Spleen (tissue), 11 donors: ENCODE measurements around the gene PAX5. TPM values are rescaled to one million over a fixed set of nuclear protein-coding genes. Genes with fewer than 3 reads are reported as not detected.

Source experiments
- DNase-seq: peaks from one replicate; pipeline ENCODE4 v3.0.0-alpha.2; 2020
- H3K27ac ChIP-seq, 8 donors: fragments of 200-600 bp; sonication (generic) in 7 of 8; 1 replicate in 4 of 8; 2 replicates in 4 of 8; pipeline versions ENCODE4 v1.5.0 to v1.8.0; 2016 to 2021; ENCODE audit warnings: inconsistent platforms in 4 of 8, mild to moderate bottlenecking in 4 of 8, moderate library complexity in 1 of 8
- H3K27me3 ChIP-seq, 7 donors: fragments of 200-600 bp; sonication (generic) in 6 of 7; replicated peaks in 1 of 7; 1 replicate in 4 of 7; 2 replicates in 3 of 7; pipeline versions ENCODE4 v1.5.0 to v1.8.0; 2016 to 2021; ENCODE audit warnings: inconsistent platforms in 3 of 7, mild to moderate bottlenecking in 1 of 7
- H3K36me3 ChIP-seq, 6 donors: fragments of 200-600 bp; sonication (generic) in 5 of 6; 1 replicate in 4 of 6; 2 replicates in 2 of 6; pipeline versions ENCODE4 v1.5.0 to v1.8.0; 2016 to 2021; ENCODE audit warnings: inconsistent platforms in 2 of 6
- H3K4me1 ChIP-seq, 6 donors: fragments of 200-600 bp; sonication (generic) in 5 of 6; 1 replicate in 3 of 6; 2 replicates in 3 of 6; pipeline versions ENCODE4 v1.5.0 to v1.8.0; 2016 to 2021; ENCODE audit warnings: inconsistent platforms in 3 of 6
- H3K4me3 ChIP-seq, 8 donors: fragments of 200-600 bp; sonication (generic) in 7 of 8; 1 replicate in 4 of 8; 2 replicates in 4 of 8; pipeline versions ENCODE4 v1.5.0 to v1.8.0; 2016 to 2021; ENCODE audit warnings: inconsistent platforms in 4 of 8, mild to moderate bottlenecking in 4 of 8, moderate library complexity in 2 of 8
- H3K9me3 ChIP-seq, 8 donors: fragments of 200-600 bp; sonication (generic) in 7 of 8; 1 replicate in 4 of 8; 2 replicates in 4 of 8; pipeline versions ENCODE4 v1.5.0 to v1.8.0; 2016 to 2021; ENCODE audit warnings: inconsistent platforms in 4 of 8
- POLR2A ChIP-seq, 3 donors: fragments of 450-650 bp; IDR thresholded peaks; one replicate each; pipeline ENCODE4 v1.5.1; 2017; ENCODE audit warnings: antibody characterized with exemption in 3 of 3, mild to moderate bottlenecking in 1 of 3
- POLR2AphosphoS5 ChIP-seq, 3 donors: sonication (generic); formaldehyde crosslinking; IDR thresholded peaks; one replicate each; pipeline ENCODE4 v1.5.1; 2017; ENCODE audit warnings: antibody characterized with exemption in 3 of 3
- WGBS, 5 donors: extraction: QIAGEN DNeasy Blood & Tissue Kit in 3 of 5; methylation state at CpG; one replicate each; pipeline versions ENCODE4 v1.1.5 to v1.1.7; 2013 to 2018; 5-methylcytosine and 5-hydroxymethylcytosine counted together
- intact Hi-C: fragments of 100-400 bp; cut with DNase I; formaldehyde crosslinking; loops from one replicate; pipeline ENCODE4 v1.15.0; 2023; ENCODE audit warnings: low total_unique reads
- polyA plus RNA-seq, 3 donors: library from polyadenylated mRNA; stranded (reverse); fragments of 200-250 nt; gene quantifications; one replicate each; pipeline ENCODE4 v1.2.1, GENCODE V29; 2013
- total RNA-seq, 7 donors: library from RNA; depleted of rRNA in 3 of 7; stranded (reverse); fragments of >200 nt in 3 of 7; fragmentation: NEBNext Ultra II Directional in 4 of 7; extraction: Animal tissue kit (Norgen Biotek cat#: 25700) in 4 of 7; gene quantifications; one replicate each; pipeline versions ENCODE4 v1.1.0 to v1.2.1, GENCODE V29; 2016 to 2021
- TF ChIP-seq, protein P1 (sequence below), 11 experiments: fragments of 200-600 bp in 7 of 11; fragments of 450-650 bp in 4 of 11; sonication (generic) in 4 of 11; IDR thresholded peaks in 8 of 11; conservative IDR thresholded peaks in 3 of 11; 1 replicate in 7 of 11; 2 replicates in 4 of 11; pipeline versions ENCODE4 v1.4.0 to v1.8.0; 2016 to 2021; ENCODE audit warnings: antibody characterized with exemption in 11 of 11, inconsistent platforms in 4 of 11, mild to moderate bottlenecking in 1 of 11
- donor health status: healthy with polysubstance abuse.
- donor health status: DM: no; HTN: no; CAD: no; lungs with moderate emphysema.
- donor health status: DM: no; HTN: no; CAD: no.
- donor health status: Bipolar disorder and iron deficiency.
- donor health status: healthy.
- donor health status: DM: no; HTN: no; CAD: no.
- donor health status: DM: yes; HTN: yes; CAD: no.

The PAX5 gene
- total and polyA plus RNA-seq, 10 donors, result 15.9 to 120 (median 53.0) TPM

DNA sequence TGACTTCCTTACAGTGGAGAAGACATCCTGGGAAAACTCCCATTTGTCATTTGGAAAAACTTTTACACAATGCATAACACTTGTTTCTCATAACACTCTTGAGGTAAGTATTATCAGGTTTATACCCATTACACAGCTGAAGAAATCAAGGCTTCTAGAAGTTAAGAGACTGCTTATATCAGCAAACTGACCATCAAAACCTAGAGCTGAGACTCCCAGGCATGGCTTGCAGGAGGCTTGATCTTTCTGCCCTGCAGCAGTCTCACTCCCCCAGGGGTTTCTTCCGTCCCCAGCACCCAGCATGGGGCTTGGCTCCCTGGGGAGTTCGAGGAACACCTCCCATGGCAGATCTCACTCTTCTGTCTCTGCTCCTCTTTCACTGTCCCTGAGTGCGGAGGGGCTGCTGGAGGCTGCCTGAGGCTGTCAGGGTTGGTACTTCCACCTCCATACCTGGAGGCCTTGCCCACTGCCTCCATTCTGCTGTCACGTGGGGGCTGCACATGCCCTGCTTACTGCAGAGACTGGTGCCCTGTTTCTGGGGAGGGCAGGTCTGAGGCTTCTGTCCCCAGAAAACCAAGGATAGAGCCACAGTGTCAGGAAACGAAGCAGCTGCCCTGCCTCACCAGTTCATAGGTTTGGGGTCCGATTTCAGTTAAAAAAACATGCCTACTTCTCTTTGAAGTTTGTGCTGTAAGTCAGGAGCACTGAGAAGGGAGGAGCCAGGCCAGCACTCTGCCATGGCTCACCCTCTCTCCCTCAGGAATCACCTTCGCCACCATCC lies 202.5 kb downstream of the PAX5 start:
- WGBS, 5 donors, result 61 to 76% (median 73%) methylated on average over 6 to 7 of the region's 7 CpGs
- H3K27me3 ChIP-seq, result no peaks in the 10 kb centered on the region
- peak; percentile 59 for DNase-seq
- no peak overlapping the region for H3K27ac ChIP-seq
- H3K9me3 ChIP-seq, result no peaks in the 10 kb centered on the region
- H3K4me1 ChIP-seq, result peaks cover 0 to 24% (median 2%) of the 10 kb centered on the region in 6 donors
- H3K4me3 ChIP-seq, result no peak overlapping the region
- no peaks in the 10 kb centered on the region for H3K36me3 ChIP-seq
- intact Hi-C loops, result no loop called here
- no peak for TF ChIP-seq POLR2A (IDR thresholded peaks at IDR 0.05)
- no peak for TF ChIP-seq POLR2AphosphoS5 (IDR thresholded peaks at IDR 0.05)

DNA sequence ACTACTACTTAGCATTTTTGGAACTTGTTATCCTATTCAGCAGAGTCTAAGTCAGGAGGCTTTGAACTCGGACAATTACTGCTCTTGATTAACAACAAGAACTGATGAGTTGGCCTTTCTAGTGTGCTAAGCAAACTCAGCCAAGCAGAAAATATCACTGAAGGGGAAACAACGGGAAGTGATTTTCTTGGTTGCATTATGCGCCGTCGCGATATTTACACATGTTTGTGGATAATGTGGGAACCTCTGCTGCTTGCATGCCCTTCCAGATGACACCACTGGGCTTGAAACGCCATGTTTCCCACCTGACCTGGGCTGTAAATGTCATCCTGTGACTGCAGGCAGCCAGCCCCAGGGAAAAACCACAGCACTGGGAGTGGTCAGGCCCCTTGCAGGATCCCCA lies 205.5 kb downstream of the PAX5 start:
- no peak for DNase-seq

DNA sequence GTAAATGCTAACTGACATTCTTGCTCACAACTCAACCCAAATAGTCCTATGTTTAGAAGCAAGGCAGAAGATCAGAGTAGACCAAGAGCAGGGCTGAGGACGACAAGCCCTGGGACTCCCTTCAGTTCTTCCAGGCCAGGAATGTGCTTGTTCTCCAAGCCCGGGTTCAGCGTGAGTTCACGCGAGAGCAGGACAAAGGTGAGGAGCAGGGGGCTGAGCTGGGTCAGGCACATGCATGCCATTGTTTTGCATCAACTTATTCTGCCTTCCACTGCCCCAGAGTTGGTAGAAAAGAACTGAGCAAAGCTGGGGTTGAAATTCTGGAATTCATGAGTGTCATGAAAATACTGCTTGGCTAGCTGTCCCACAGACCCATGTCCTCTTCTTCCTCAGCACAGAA lies 206.5 kb downstream of the PAX5 start:
- 77 to 94% (median 81%) methylated on average over 5 of the region's 5 CpGs for WGBS, 5 donors
- Histone ChIP-seq H3K9me3 (no peaks in the 10 kb centered on the region), H3K27ac (no peak overlapping the region), H3K36me3 (no peaks in the 10 kb centered on the region), H3K4me1 (no peaks in the 10 kb centered on the region), H3K27me3 (peaks cover 0 to 3% (median 0%) of the 10 kb centered on the region in 7 donors), H3K4me3 (no peak overlapping the region)
- TF ChIP-seq POLR2AphosphoS5 (IDR thresholded peaks at IDR 0.05) (no peak), POLR2A (IDR thresholded peaks at IDR 0.05) (no peak)
- TF ChIP-seq, protein P1, sequence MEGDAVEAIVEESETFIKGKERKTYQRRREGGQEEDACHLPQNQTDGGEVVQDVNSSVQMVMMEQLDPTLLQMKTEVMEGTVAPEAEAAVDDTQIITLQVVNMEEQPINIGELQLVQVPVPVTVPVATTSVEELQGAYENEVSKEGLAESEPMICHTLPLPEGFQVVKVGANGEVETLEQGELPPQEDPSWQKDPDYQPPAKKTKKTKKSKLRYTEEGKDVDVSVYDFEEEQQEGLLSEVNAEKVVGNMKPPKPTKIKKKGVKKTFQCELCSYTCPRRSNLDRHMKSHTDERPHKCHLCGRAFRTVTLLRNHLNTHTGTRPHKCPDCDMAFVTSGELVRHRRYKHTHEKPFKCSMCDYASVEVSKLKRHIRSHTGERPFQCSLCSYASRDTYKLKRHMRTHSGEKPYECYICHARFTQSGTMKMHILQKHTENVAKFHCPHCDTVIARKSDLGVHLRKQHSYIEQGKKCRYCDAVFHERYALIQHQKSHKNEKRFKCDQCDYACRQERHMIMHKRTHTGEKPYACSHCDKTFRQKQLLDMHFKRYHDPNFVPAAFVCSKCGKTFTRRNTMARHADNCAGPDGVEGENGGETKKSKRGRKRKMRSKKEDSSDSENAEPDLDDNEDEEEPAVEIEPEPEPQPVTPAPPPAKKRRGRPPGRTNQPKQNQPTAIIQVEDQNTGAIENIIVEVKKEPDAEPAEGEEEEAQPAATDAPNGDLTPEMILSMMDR (IDR thresholded peaks at IDR 0.05 in 8 of 11, conservative IDR thresholded peaks at IDR 0.05 in 3 of 11), result no peak
- intact Hi-C loops, result no loop called here
- peak; percentile 40 for DNase-seq

More for the DNA sequence above, 205.5 kb downstream of the PAX5 start:
- H3K9me3 ChIP-seq, result no peaks in the 10 kb centered on the region
- intact Hi-C loops, result no loop called here
- no peak overlapping the region for H3K27ac ChIP-seq
- TF ChIP-seq POLR2A (IDR thresholded peaks at IDR 0.05), result no peak
- no peak for TF ChIP-seq POLR2AphosphoS5 (IDR thresholded peaks at IDR 0.05)
- TF ChIP-seq, protein P1 (IDR thresholded peaks at IDR 0.05 in 8 of 11, conservative IDR thresholded peaks at IDR 0.05 in 3 of 11), result no peak
- peaks cover 0 to 3% (median 0%) of the 10 kb centered on the region in 7 donors for H3K27me3 ChIP-seq
- no peak overlapping the region for H3K4me3 ChIP-seq
- H3K4me1 ChIP-seq, result peaks cover 0 to 1% (median 0%) of the 10 kb centered on the region in 6 donors
- WGBS, 5 donors, result 79 to 88% (median 84%) methylated on average over 7 of the region's 7 CpGs
- H3K36me3 ChIP-seq, result no peaks in the 10 kb centered on the region

DNA sequence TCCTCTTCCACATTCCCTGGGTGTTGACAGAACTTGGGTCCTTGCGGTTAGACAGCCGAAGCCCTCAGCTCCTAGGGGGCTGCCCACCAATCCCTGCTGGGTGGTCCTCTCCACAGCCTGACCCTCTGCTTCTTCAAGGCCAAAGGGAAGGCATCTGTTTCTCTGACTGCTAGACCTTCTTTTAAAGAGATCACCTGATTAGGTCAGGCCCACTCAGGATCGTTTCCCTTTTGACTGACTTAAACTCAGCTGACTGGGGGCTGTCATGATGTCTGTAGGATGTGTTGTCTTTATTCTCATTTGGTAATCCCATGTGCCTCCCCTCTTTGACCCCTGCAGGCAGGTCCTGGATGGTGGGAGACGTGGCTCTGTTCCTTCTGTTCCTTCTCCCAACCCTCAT lies 207.5 kb downstream of the PAX5 start:
- H3K27me3 ChIP-seq, result peaks cover 0 to 3% (median 0%) of the 10 kb centered on the region in 7 donors
- no peaks in the 10 kb centered on the region for H3K9me3 ChIP-seq
- no peak overlapping the region for H3K27ac ChIP-seq
- WGBS, 5 donors, result 84 to 93% (median 87%) methylated on average over 3 to 4 of the region's 4 CpGs
- TF ChIP-seq, protein P1 (IDR thresholded peaks at IDR 0.05 in 8 of 11, conservative IDR thresholded peaks at IDR 0.05 in 3 of 11), result no peak
- no peak for TF ChIP-seq POLR2AphosphoS5 (IDR thresholded peaks at IDR 0.05)
- no peaks in the 10 kb centered on the region for H3K36me3 ChIP-seq
- H3K4me1 ChIP-seq, result no peaks in the 10 kb centered on the region
- DNase-seq, result peak; percentile 15
- intact Hi-C loops, result no loop called here
- H3K4me3 ChIP-seq, result no peak overlapping the region
